ENCODE results near the gene DYNLT2.

DYNLT2 gene

DNA sequence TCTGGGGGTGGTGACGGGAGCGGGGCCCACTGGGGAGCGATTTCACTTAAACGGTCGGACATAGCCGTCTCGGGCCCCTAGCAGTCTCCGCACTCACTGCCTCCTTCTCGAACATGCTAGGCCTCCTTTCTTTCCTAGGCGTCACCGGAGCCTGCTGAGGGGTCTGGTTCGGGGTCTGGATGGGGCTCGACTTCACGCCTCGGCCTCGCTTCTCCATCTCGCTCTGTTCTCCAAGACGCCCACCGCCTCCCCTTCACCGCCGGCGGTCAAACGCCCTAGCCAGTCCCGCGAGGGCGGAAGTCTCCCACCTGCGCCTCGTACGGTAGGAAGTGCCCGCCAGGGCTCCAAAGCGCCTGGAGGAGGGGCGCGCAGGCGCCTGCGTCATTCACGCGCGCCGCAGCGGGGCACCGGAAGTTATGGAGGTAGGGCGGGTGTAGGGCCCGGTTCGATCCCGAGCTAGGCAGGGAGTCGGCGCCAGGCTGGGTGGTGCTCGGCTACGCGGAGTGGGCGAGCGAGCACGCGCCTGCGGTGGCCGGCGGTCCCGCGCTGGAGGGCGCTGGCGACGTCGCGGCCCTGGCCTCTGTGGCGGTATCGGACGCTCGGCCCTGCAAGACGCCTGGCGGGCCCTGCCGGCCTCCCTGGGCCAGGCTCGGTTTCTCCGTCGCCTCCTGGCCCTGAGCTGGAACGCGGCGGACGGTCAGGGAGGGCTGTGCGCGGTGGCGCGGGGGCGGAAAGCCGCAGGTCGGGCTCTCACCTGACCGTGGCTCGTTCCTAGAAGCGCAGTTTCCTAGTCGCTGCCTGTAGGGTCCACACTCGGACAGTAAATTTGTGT is at the start of gene DYNLT2, which contains the start of gene ERMARD:
DYNLT2 (minus strand) TSS at position 331 of the 832 bp plus-strand sequence; CDS start at position 217, 114 bp downstream.
ERMARD (plus strand) TSS at position 381 of the 832 bp plus-strand sequence; CDS start at position 417, 36 bp downstream.
- DNase-seq = peak; percentile 96

GRCh38 chr6:169800668-169801395 is 49.5 kb upstream of the DYNLT2 start:
- DNase-seq = peak; percentile 4

DNA sequence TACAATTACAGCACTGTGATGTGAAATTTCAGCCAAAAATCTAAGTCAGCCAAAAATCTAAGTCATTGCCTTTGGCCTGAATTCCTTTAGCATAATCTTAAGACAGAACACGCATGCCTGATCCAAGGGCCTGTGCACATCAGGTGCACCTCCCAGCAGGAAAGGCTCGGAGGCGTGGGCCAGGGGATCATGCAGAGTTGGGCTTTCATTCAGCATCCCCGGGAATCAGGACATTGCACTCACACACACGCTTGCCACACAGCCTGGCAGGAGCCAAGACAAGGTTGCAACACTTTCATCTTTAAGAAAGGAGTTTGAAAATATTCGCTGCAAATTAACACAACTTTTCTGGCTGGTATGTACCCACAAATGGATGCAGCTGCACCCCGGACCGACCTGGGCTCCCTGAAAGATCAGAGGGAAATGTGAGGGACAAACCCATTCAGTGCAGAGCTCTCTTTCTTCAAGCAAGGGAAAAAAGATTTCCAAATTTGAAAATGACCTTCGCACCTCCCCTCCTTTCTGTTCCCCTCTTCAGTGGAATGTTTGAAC is 48.8 kb upstream of the DYNLT2 start:
- DNase-seq = no peak

DNA sequence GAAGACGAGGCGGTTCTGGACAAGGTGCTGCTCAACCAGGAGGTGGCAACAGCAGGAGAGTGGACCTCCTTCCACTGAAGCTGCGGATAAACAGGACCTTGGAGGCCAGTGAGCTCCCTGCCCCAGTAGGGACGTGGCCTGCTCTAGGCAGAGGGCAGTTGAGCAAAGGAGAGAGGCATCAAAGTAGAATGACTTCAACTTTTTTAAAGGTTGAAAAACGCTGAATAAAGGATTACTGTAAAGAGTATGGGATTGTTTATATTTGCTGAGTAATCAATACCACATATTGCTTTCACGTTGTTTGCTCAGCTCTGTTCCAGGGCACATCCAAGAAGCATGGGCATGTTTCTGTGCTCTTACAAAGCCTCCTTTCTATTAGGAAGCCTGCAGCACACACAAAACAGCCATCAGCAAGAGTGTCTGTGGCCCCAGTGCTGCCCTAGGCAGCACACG is 48.1 kb upstream of the DYNLT2 start:
- no peak for DNase-seq

- no peak for DNase-seq
Measured at GRCh38 chr6:169798764-169799473, 47.5 kb upstream of the DYNLT2 start.

DNA sequence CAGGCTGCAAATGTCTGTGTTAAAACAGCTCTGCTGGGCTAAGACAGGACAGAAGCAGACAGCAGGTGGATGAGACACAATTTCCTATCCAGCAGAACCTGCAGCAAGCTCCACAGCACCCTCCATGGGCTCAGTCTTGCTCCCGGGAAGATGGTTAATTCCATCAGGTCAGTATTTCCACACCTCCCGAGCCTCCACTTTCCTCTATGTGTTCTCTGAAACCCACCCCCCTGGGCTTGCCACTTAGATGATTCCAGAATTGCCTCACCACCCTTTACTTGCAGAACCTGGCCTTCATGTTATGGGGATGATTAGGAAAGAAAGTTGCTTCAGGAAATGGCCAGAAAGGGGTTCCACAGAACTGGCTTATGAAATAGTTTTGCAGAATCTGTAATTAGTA is 43.8 kb upstream of the DYNLT2 start:
- DNase-seq = no peak

DNA sequence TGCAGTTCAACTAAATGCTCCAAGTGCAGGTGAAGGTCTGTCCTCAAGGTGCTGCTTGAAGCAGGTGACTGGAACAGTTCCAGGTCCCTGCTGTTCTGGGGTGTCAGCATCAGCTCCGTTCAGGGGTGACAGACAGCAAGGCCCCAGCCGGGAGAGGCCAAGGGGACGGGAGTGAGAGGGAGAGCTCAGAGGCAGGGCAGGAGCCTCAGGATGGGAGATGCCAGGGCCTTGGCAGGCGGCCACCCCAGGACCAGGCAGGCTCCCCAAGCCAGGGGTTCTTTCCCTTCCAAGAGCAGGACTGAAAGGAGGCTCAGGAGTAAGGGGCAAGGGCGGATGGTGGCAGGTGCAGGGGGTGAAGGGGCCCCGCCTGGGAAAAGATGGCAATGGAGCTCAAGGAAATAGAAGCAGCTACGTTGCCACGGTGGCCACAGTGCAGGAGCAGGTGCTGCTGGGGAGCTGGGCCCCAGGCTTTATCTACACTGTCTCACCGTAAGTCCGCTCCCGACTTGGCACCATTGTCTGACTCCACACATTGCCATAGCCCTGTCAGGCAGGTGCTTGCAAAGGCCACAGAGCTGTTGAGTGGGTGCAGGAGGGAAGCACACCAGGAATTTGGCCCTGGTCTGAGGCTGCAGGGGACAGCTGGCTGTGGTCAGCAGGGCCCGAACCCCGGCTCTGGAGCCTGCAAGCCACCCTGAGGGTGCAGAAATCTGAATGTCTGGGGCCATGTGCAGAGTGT is 43.1 kb upstream of the DYNLT2 start:
- no peak for DNase-seq

GRCh38 chr6:169793408-169793807 is 42.0 kb upstream of the DYNLT2 start:
- DNase-seq = no peak

- DNase-seq = no peak
Measured at GRCh38 chr6:169792306-169793015, 41.1 kb upstream of the DYNLT2 start.

- no peak for DNase-seq
Measured at GRCh38 chr6:169791721-169792131, 40.4 kb upstream of the DYNLT2 start.

- peak; percentile 64 for DNase-seq
Measured at GRCh38 chr6:169789944-169790927, 38.9 kb upstream of the DYNLT2 start.

GRCh38 chr6:169789146-169789943 is 38.0 kb upstream of the DYNLT2 start:
- no peak for DNase-seq

GRCh38 chr6:169788809-169789145 is 37.4 kb upstream of the DYNLT2 start:
- DNase-seq = no peak

DNA sequence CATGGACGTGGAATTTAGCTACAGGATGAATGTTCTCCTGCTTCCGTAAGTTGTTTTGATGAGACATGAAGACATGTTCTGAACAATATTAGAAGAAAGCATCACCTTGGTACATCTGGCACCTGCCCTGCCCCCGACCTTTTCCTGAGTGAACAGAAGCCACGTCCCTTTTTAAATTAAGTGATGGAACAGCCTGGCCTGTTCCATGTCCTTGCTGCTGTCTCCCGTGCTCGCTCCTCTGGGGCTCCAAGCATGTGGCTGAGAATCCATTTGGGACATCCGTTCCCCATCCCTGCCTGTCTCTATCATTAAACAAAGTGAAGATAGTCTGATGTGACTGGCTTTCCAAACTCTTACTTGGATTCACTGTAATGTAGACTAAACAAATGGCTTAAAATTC is 36.4 kb upstream of the DYNLT2 start:
- no peak for DNase-seq

- no peak for DNase-seq
Measured at GRCh38 chr6:169786349-169786748, 35.0 kb upstream of the DYNLT2 start.

DNA sequence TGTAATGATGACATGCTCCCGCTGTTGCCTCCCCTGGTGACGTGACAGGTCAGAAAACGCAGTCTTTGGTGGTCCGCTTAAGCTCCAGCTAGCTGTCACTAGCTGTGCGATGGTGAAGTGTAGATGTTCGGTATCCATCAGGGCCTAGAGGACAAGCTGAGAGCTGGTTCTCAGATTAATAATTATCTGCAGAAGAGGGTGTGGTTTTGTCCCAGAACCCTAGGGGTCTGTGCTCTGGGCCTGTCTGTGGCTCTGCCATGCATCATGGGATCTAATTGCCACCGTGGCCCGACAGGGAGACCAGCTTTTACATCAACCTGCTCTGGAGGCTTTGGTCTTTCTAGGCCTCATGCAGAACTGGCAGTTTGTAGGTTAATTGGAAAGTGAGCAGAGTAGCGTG is 34.2 kb upstream of the DYNLT2 start:
- DNase-seq = no peak

DNA sequence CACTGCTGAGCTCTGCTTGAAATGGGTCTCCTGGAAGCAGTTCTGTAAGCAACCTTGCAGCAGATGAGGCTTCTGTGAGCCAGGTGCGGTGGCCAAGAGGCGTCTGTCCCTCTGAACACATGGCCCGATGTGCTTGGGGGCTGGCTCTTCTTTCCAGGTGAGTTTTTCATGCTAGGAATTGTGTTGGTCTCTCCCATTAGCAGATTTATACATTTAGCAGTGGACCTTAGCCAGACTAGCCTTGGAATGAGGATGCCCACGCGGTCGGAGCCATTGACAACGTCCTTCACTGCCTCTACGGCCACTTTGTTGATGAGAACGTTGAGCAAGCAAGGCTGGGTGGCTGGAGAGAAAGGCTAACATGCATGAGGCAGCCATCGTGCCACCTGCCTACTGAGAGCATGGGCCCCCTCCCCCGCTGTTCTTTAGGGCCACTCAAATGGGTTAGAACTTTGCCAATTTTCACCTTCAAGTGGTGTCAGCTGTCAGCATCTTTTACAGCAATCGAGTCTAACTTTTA is 33.5 kb upstream of the DYNLT2 start:
- no peak for DNase-seq

GRCh38 chr6:169783971-169784820 is 32.8 kb upstream of the DYNLT2 start:
- DNase-seq = no peak

Data from suppressor macrophage treated with lipopolysaccharide for 4 hours (primary cell).